Activated CD4-positive, alpha-beta memory T cell treated with anti-CD3 and anti-CD28 coated beads, Interleukin-2, amount 10 ng/mL, durations not matched to agents 7 days and 5 days (primary cell): ENCODE results near the gene CNMD. TPM values are rescaled to one million over a fixed set of nuclear protein-coding genes. Genes with fewer than 3 reads are reported as not detected.
"Not testable (repeated sequence)": the region's sequence is repeated elsewhere in the genome, so short reads cannot be mapped to it uniquely, and the experiment has no call there.

Experiments used
- CTCF ChIA-PET: fragments of 350-600 bp; sonication (Branson Sonifier 250); formaldehyde crosslinking; loops from one replicate; lab custom pipeline; 2021; ENCODE audit warnings: antibody characterized with exemption, inconsistent platforms; lab: Charles Lee
- POLR2A ChIA-PET: fragments of 350-600 bp; sonication (Branson Sonifier 250); formaldehyde crosslinking; loops from one replicate; lab custom pipeline; 2021; ENCODE audit warnings: antibody characterized with exemption; lab: Charles Lee
- DNase-seq: peaks from one replicate; pipeline ENCODE4 v3.0.0-alpha.2; 2020
- H3K27ac Mint-ChIP-seq: one replicate; pipeline ENCODE4 v1.8.0; 2021; ENCODE audit warnings: mild to moderate bottlenecking, mixed read lengths
- H3K27me3 Mint-ChIP-seq: one replicate; pipeline ENCODE4 v1.8.0; 2021; ENCODE audit warnings: mixed read lengths
- H3K36me3 Mint-ChIP-seq: one replicate; pipeline ENCODE4 v1.8.0; 2021; ENCODE audit warnings: low read depth, mixed read lengths
- H3K4me1 Mint-ChIP-seq: one replicate; pipeline ENCODE4 v1.8.0; 2021; ENCODE audit warnings: mixed read lengths
- H3K4me3 Mint-ChIP-seq: one replicate; pipeline ENCODE4 v1.8.0; 2021; ENCODE audit warnings: mild to moderate bottlenecking, mixed read lengths
- H3K9me3 Mint-ChIP-seq: one replicate; pipeline ENCODE4 v1.8.0; 2021; ENCODE audit warnings: mixed read lengths
- total RNA-seq, 2 experiments: library from RNA; stranded (reverse); gene quantifications; one replicate each; pipeline ENCODE4 v1.2.3, GENCODE V29; 2021

Gene CNMD
- total RNA-seq, 2 experiments from 2014 or later, result not detected

DNA sequence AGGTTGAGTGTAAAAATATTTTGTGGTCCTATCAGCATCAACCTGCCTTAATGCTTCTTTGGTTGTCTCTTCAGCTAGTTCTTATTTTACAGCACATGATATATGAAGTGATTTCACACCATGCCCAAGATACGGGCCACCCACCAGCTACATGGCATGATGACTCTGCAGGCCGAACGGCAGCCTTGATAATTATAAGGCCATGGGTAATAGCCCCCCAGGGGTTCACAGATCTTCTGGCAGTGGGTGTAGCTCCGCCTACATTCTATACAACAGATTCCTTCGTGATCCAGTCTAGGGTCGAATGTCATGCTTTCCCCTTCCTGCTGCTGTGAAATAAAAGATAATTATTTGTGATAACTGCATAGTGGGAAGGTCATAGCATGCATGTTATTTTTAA is 36.1 kb downstream of the CNMD start:
- Mint-ChIP-seq H3K27me3 (no peaks in the 10 kb centered on the region), H3K4me3 (no peak overlapping the region), H3K27ac (no peak overlapping the region), H3K4me1 (no peaks in the 10 kb centered on the region), H3K36me3 (no peaks in the 10 kb centered on the region), H3K9me3 (no peaks in the 10 kb centered on the region)
- POLR2A ChIA-PET, result no interaction called here
- CTCF ChIA-PET, result interaction anchor here (1.1 to 1.5 kb wide), 2 partner anchors 9 to 265 kb away, joined by 3 to 4 read pairs; no protein-coding TSS in a partner anchor
- DNase-seq, result no peak

DNA sequence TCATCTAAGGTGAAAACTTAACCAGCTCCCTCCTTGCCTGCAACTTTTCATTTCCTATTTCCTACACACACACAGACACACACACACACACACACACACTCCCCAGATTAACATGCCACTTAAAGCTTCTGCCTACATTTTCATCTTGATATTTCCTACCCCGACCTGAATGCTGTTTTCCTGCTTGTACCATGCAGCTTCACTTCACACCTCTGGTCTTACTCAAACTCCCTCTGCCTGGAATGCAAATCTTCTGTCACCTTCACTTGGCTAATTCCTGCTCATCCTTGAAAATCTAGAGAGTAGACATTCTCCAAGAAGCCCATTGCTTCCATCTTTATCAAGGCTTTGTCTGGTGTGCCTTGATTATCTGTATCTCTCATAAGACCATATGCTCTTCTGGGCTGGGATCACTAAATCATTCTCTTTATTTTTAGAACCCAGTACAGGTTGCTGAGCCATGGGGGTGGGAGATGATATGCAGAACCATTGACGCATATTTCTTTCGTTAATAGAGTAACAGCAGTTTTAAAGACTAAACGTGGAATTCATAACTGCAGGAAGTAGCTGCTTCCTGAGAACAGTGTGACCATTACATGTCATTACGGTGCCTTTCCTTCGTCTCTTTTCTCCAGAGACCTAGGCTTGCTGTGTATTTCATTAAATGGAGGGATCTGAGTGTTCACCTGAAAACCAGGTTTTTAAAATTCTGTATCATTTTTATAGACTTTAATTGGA is 37.7 kb downstream of the CNMD start:
- Mint-ChIP-seq H3K9me3 (no peaks in the 10 kb centered on the region), H3K4me3 (no peak overlapping the region), H3K27ac (no peak overlapping the region), H3K27me3 (no peaks in the 10 kb centered on the region), H3K36me3 (peaks cover 3% of the 10 kb centered on the region), H3K4me1 (no peaks in the 10 kb centered on the region)
- DNase-seq, result no peak
- CTCF ChIA-PET, result no interaction called here
- POLR2A ChIA-PET, result interaction anchor here (0.9 kb wide), 1 partner anchor 13 kb away, joined by 3 read pairs; no protein-coding TSS in a partner anchor

DNA sequence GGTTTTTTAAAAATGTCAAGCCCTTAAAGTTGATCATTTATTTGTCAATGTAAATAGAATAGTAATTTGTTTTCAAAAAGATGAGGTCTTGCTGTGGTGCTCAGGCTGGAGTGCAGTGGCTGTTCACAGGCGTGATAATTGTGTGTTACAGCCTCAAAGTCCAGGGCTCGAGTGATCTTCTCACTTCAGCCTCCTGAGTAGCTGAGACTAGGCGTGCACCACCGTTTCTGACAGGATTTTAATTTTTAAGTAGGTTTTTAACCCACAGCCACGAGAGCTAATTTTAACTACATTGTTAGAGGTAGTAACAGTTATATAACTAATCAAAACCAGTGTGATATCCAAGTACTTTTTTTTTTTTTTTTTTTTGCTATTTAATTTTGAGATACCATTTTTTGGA is 43.1 kb downstream of the CNMD start:
- ChIA-PET CTCF (interaction anchor here (0.7 kb wide), 1 partner anchor 31 kb away, joined by 3 read pairs; no protein-coding TSS in a partner anchor), POLR2A (no interaction called here)
- H3K36me3 Mint-ChIP-seq, result peaks cover 8% of the 10 kb centered on the region
- H3K27me3 Mint-ChIP-seq, result no peaks in the 10 kb centered on the region
- no peaks in the 10 kb centered on the region for H3K9me3 Mint-ChIP-seq
- H3K27ac Mint-ChIP-seq, result no peak overlapping the region
- H3K4me3 Mint-ChIP-seq, result no peak overlapping the region
- H3K4me1 Mint-ChIP-seq, result peaks cover 16% of the 10 kb centered on the region
- no peak for DNase-seq

DNA sequence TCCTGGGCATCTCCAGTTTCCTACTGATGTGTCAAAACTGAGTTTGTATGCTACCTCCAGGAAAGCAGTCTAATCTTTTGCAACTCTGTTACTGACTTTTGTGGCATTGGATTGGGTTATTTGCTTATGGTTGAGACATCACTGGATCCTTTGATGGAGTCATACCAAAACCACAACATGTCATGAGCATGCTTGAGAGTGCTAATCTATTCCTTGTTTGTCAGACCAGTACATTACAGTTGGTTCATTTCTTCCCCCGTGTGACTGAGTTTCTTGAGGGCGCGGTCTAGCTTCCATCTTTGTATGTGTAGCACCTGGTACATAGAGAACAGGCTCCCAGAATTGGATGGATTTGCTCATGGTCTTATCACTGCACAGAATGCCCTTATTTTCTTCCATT is 43.8 kb downstream of the CNMD start:
- no peak for DNase-seq
- POLR2A ChIA-PET, result no interaction called here
- Mint-ChIP-seq H3K27me3 (no peaks in the 10 kb centered on the region), H3K36me3 (peaks cover 11% of the 10 kb centered on the region), H3K27ac (no peak overlapping the region), H3K4me1 (peaks cover 16% of the 10 kb centered on the region), H3K4me3 (no peak overlapping the region), H3K9me3 (no peaks in the 10 kb centered on the region)
- CTCF ChIA-PET, result no interaction called here

DNA sequence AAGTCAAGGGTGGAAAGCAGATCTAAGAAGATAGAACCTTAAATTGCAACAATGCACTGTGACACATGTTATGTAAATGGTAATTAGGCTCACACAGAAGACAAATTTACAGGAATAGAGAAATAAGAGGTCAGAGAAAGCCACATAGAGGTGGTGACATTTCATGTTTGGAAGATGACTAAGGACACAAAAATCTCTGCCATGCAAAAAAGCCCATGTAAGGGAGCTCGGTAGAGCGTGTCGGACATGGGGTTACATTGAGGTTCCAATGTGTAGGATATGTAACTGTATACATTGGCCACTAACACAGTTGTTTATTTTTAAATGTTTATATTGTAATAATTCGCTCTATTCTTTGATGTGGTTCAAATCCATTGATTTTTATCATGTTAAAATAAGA is 53.2 kb downstream of the CNMD start:
- H3K27ac Mint-ChIP-seq, result no peak overlapping the region
- H3K27me3 Mint-ChIP-seq, result no peaks in the 10 kb centered on the region
- ChIA-PET POLR2A (no interaction called here), CTCF (interaction anchor here (1.4 kb wide), 1 partner anchor 33 kb away, joined by 5 read pairs; no protein-coding TSS in a partner anchor)
- DNase-seq, result no peak
- peaks cover 43% of the 10 kb centered on the region for H3K36me3 Mint-ChIP-seq
- H3K4me3 Mint-ChIP-seq, result no peak overlapping the region
- H3K4me1 Mint-ChIP-seq, result no peaks in the 10 kb centered on the region
- H3K9me3 Mint-ChIP-seq, result no peaks in the 10 kb centered on the region

DNA sequence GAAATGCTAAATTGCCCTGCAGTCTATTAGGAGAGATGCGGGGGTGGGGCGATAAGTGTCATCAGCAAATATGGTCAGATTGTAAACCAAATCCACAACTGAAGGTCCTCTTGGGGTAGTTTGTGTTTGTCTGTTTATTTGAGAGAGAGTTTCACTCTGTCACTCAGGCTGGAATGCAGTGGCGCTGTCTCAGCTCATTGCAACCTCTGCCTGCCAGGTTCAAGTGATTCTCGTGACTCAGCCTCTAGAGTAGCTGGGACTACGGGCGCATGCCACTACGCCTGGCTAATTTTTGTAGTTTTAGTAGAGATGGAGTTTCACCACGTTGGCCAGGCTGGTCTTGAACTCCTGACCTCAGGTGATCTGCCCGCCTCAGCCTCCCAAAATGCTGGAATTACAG is 53.8 kb downstream of the CNMD start:
- POLR2A ChIA-PET, H3K9me3 Mint-ChIP-seq, DNase-seq, CTCF ChIA-PET, H3K27ac Mint-ChIP-seq, H3K4me3 Mint-ChIP-seq, H3K4me1 Mint-ChIP-seq, H3K27me3 Mint-ChIP-seq: not testable (repeated sequence)
- H3K36me3 Mint-ChIP-seq, result peaks cover 43% of the 10 kb centered on the region

DNA sequence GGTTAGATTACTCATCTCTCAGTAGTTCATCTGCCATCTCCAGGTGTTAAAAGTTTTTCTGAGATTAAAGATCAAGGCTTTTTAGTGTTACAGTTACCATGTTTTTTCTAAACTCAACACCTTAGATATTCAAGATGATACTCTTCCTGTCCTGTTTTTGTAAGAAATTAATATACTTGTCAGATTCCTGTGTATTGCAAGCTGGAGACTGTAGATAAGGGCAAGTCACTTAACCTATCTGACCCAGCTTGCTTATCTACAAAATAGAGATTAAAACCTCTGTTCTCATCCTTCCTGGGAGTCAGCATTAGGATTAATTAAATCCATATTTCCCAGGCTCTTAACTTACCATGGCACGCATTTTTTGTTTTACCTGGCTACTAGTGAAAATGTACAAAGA is 61.8 kb downstream of the CNMD start:
- Mint-ChIP-seq H3K27ac (no peak overlapping the region), H3K4me1 (no peaks in the 10 kb centered on the region), H3K27me3 (no peaks in the 10 kb centered on the region), H3K9me3 (no peaks in the 10 kb centered on the region), H3K36me3 (peaks cover 41% of the 10 kb centered on the region), H3K4me3 (no peak overlapping the region)
- ChIA-PET CTCF (interaction anchor here (1.1 to 1.2 kb wide), 3 partner anchors 10 to 290 kb away, joined by 3 to 5 read pairs (median 4); no protein-coding TSS in a partner anchor), POLR2A (no interaction called here)
- no peak for DNase-seq

DNA sequence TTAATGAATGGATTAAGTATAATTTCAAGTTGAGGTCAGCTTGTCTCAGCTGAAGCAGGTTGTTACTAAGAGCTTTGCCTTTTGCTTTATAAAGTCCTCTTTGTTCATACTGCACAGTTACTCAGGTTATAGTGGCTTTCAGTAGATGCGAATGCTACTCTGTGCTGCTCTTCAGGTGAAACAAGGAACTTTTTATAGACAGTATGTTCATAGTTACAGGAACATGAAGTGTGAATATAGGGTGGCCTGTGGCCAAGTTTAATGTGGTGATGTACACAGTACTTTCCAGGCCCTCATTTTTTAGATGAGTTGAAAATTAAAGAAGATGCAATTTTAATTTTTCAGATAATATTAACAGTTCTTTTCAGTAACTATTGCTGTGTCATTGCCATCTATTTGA is 66.2 kb downstream of the CNMD start:
- CTCF ChIA-PET, result interaction anchor here (0.7 kb wide), 1 partner anchor 9 kb away, joined by 3 read pairs; no protein-coding TSS in a partner anchor
- H3K9me3 Mint-ChIP-seq, result no peaks in the 10 kb centered on the region
- H3K4me3 Mint-ChIP-seq, result no peak overlapping the region
- H3K4me1 Mint-ChIP-seq, result no peaks in the 10 kb centered on the region
- no peak for DNase-seq
- POLR2A ChIA-PET, result no interaction called here
- H3K27ac Mint-ChIP-seq, result no peak overlapping the region
- H3K36me3 Mint-ChIP-seq, result peaks cover 21% of the 10 kb centered on the region
- H3K27me3 Mint-ChIP-seq, result no peaks in the 10 kb centered on the region

DNA sequence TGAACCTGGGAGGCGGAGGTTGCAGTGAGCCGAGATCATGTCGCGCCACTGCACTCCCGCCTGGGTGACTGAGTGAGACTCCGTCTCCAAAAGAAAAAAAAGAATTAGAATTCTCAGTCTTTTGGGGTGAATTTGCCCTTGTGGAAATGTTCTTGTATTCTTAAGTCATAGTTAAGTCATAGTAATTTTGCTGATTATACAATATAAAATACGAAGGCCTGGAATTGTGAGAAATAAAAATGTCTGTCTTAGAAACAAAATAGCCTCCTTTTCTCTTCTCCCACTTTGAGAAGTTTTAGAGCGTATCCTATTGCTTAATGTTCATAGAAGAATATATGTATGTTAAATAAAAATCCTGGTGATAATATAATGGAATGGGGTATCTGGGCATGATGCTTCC is 68.9 kb downstream of the CNMD start:
- ChIA-PET POLR2A (interaction anchor here (0.5 kb wide), 1 partner anchor 260 kb away, joined by 3 read pairs; no protein-coding TSS in a partner anchor), CTCF (no interaction called here)
- H3K9me3 Mint-ChIP-seq, result no peaks in the 10 kb centered on the region
- H3K4me1 Mint-ChIP-seq, result no peaks in the 10 kb centered on the region
- DNase-seq, result no peak
- H3K36me3 Mint-ChIP-seq, result peaks cover 23% of the 10 kb centered on the region
- no peak overlapping the region for H3K4me3 Mint-ChIP-seq
- no peak overlapping the region for H3K27ac Mint-ChIP-seq
- H3K27me3 Mint-ChIP-seq, result no peaks in the 10 kb centered on the region

DNA sequence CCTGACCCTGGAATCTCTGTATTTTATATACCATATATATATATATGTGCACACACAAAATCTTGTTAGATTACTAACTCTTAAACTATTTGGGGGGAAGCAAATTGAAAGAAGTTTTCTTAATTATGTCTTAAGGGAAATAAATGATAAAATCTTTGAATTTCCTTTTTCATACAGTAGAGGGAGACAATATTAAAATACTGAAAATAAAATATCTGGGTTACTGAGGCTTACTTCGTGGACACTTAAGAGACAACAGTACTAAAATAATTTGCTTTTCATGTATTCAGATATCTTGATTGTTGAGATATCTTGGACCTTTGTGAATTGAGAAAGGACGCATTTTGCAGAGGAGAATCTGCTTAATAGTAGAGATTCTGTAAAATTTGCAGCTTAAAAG is 69.9 kb downstream of the CNMD start:
- peaks cover 24% of the 10 kb centered on the region for H3K36me3 Mint-ChIP-seq
- H3K9me3 Mint-ChIP-seq, result no peaks in the 10 kb centered on the region
- no peaks in the 10 kb centered on the region for H3K27me3 Mint-ChIP-seq
- no peak overlapping the region for H3K27ac Mint-ChIP-seq
- DNase-seq, result no peak
- H3K4me3 Mint-ChIP-seq, result no peak overlapping the region
- no peaks in the 10 kb centered on the region for H3K4me1 Mint-ChIP-seq
- ChIA-PET POLR2A (no interaction called here), CTCF (no interaction called here)

DNA sequence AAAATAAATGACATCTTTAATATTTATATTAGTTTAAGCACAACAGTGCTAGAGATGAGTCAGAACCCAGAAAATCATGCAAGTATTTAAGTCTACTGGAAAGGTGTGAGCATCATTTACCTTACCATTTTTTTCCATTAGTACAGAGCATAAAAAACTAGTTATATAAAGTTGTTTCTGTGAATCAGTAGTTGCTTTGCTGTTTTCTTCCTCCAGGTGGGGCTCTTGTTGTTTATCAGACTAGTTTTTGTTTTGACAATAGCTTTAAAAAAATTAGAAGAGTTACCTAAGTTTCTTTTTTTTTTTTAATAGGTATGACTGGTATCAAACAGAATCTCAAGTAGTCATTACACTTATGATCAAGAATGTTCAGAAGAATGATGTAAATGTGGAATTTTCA is 74.3 kb downstream of the CNMD start:
- peaks cover 1% of the 10 kb centered on the region for H3K4me1 Mint-ChIP-seq
- DNase-seq, result no peak
- no peak overlapping the region for H3K27ac Mint-ChIP-seq
- CTCF ChIA-PET, result interaction anchor here (0.5 to 4.6 kb wide), 20 partner anchors 8 to 311 kb away, joined by 3 to 40 read pairs (median 4); partner anchors contain the start of gene SUGT1
- H3K4me3 Mint-ChIP-seq, result no peak overlapping the region
- H3K27me3 Mint-ChIP-seq, result no peaks in the 10 kb centered on the region
- no peaks in the 10 kb centered on the region for H3K9me3 Mint-ChIP-seq
- POLR2A ChIA-PET, result interaction anchor here (1.2 to 4.9 kb wide), 2 partner anchors 12 to 48 kb away, joined by 4 to 43 read pairs; partner anchors contain the start of gene SUGT1
- peaks cover 52% of the 10 kb centered on the region for H3K36me3 Mint-ChIP-seq

DNA sequence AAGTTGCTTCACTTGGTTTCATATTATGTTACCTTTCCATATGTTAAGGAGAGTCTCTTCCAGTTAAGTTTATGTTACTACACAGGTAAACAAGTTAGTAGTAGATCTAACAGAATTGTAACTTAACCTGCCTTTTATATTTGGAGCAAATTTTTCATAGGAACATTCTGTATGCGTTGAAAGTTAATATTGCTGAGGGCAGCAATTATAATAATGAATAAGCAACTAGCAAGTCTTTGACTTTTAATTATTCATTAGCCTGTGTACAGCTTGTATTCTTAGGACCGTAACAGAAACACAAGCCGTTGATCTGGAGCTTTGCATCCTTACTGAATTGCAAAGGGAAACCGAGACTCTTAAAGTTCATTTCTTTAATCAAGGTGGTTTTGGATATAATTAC is 75.3 kb downstream of the CNMD start:
- peaks cover 59% of the 10 kb centered on the region for H3K36me3 Mint-ChIP-seq
- H3K4me1 Mint-ChIP-seq, result peaks cover 6% of the 10 kb centered on the region
- H3K9me3 Mint-ChIP-seq, result no peaks in the 10 kb centered on the region
- ChIA-PET CTCF (interaction anchor here (1.0 to 4.6 kb wide), 6 partner anchors 8 to 304 kb away, joined by 3 to 40 read pairs (median 6); partner anchors contain the start of gene SUGT1), POLR2A (interaction anchor here (4.9 kb wide), 1 partner anchor 11 kb away, joined by 43 read pairs; the partner anchor contains the start of gene SUGT1)
- DNase-seq, result no peak
- no peaks in the 10 kb centered on the region for H3K27me3 Mint-ChIP-seq
- no peak overlapping the region for H3K27ac Mint-ChIP-seq
- H3K4me3 Mint-ChIP-seq, result no peak overlapping the region

DNA sequence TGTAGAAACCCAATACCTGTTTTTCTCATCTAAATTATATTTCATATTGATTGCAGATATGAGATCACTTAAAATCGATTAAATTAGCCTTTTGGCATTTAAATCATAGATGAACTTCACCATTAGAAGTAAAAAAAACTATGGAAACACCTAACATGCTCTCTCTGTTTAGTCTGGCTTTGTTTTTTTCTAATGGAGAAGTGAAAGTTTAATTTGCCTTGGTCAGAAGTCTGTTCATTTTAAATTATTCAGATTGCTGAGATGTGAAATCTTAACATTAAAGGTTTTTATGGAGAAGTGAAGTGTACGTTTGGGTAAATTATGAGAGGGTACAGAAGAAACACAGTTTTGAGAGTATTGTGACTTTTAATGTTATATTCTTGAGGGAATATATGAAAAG is 80.3 kb downstream of the CNMD start:
- no peaks in the 10 kb centered on the region for H3K27me3 Mint-ChIP-seq
- CTCF ChIA-PET, result no interaction called here
- H3K27ac Mint-ChIP-seq, result no peak overlapping the region
- H3K36me3 Mint-ChIP-seq, result peaks cover 34% of the 10 kb centered on the region
- DNase-seq, result no peak
- H3K4me1 Mint-ChIP-seq, result peaks cover 6% of the 10 kb centered on the region
- H3K9me3 Mint-ChIP-seq, result no peaks in the 10 kb centered on the region
- no peak overlapping the region for H3K4me3 Mint-ChIP-seq
- POLR2A ChIA-PET, result no interaction called here
